Endothelial cell (in vitro differentiated cells): Measurements from ENCODE around the gene SULT2B1. TPM values are rescaled to one million over a fixed set of nuclear protein-coding genes. Genes with fewer than 3 reads are reported as not detected.

Experiments used
- DNase-seq: peaks from one replicate; pipeline ENCODE4 v3.0.0; 2021; ENCODE audit warnings: low spot score
- H3K27ac Mint-ChIP-seq: one replicate; pipeline ENCODE4 v1.8.0; 2021; ENCODE audit warnings: mixed read lengths, inconsistent platforms; ENCODE audit not compliant: unreplicated experiment
- H3K27me3 Mint-ChIP-seq: one replicate; pipeline ENCODE4 v1.8.0; 2021; ENCODE audit warnings: mild to moderate bottlenecking, moderate library complexity, mixed read lengths, inconsistent platforms; ENCODE audit not compliant: unreplicated experiment
- H3K36me3 Mint-ChIP-seq: one replicate; pipeline ENCODE4 v1.8.0; 2021; ENCODE audit warnings: mild to moderate bottlenecking, low read depth, mixed read lengths, inconsistent platforms; ENCODE audit not compliant: unreplicated experiment
- H3K4me1 Mint-ChIP-seq: one replicate; pipeline ENCODE4 v1.8.0; 2021; ENCODE audit warnings: mild to moderate bottlenecking, mixed read lengths, inconsistent platforms; ENCODE audit not compliant: unreplicated experiment
- H3K4me3 Mint-ChIP-seq: one replicate; pipeline ENCODE4 v1.8.0; 2021; ENCODE audit warnings: mild to moderate bottlenecking, mixed read lengths, inconsistent platforms; ENCODE audit not compliant: unreplicated experiment
- H3K9me3 Mint-ChIP-seq: one replicate; pipeline ENCODE4 v1.8.0; 2021; ENCODE audit warnings: mixed read lengths, inconsistent platforms; ENCODE audit not compliant: unreplicated experiment
- total RNA-seq: library from RNA; stranded (reverse); fragmentation: NEBNext Ultra II Directional; extraction: Animal tissue kit (Norgen Biotek cat#: 25700); gene quantifications from one replicate; pipeline ENCODE4 v1.2.1, GENCODE V29; 2021; ENCODE audit not compliant: unreplicated experiment
- TF ChIP-seq, protein P1 (sequence below): fragments of 200-600 bp; sonication (generic); IDR thresholded peaks from one replicate; pipeline ENCODE4 v1.5.0; 2021; ENCODE audit warnings: antibody characterized with exemption; ENCODE audit not compliant: unreplicated experiment

Gene SULT2B1
- total RNA-seq, 1 donor from 2014 or later, result 0.62 TPM

DNA sequence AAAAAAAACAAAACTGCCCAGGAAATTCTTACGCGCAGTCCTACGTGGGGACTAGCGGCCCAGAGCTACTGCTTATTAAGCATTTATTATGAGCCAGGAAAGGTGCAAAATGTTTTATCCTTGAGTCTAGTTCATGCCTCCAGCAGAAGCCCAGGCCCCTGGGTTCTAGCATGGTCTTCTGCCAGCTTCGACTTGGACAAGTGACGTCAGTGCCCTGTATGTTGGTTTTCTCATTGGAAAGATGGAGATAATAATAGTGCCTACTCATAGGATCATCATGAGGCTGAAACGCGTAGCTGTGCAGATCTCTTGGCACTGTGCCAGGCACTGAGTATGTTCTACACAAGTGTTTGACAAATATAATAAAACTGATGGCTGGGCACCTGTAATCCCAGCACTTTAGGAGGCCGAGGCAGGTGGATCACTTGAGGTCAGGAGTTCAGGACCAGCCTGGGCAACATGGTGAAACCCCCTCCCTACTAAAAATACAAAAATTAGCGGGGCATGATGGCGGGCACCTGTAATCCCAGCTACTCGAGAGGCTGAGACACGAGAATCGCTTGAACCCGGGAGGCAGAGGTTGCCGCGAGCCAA is 12.4 kb upstream of the SULT2B1 start:
- Mint-ChIP-seq H3K27ac (no peak overlapping the region), H3K9me3 (no peaks in the 10 kb centered on the region), H3K4me3 (no peak overlapping the region), H3K4me1 (peaks cover 3% of the 10 kb centered on the region), H3K27me3 (peaks cover 4% of the 10 kb centered on the region), H3K36me3 (no peaks in the 10 kb centered on the region)
- TF ChIP-seq, protein P1, sequence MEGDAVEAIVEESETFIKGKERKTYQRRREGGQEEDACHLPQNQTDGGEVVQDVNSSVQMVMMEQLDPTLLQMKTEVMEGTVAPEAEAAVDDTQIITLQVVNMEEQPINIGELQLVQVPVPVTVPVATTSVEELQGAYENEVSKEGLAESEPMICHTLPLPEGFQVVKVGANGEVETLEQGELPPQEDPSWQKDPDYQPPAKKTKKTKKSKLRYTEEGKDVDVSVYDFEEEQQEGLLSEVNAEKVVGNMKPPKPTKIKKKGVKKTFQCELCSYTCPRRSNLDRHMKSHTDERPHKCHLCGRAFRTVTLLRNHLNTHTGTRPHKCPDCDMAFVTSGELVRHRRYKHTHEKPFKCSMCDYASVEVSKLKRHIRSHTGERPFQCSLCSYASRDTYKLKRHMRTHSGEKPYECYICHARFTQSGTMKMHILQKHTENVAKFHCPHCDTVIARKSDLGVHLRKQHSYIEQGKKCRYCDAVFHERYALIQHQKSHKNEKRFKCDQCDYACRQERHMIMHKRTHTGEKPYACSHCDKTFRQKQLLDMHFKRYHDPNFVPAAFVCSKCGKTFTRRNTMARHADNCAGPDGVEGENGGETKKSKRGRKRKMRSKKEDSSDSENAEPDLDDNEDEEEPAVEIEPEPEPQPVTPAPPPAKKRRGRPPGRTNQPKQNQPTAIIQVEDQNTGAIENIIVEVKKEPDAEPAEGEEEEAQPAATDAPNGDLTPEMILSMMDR, result no peak
- DNase-seq, result no peak

DNA sequence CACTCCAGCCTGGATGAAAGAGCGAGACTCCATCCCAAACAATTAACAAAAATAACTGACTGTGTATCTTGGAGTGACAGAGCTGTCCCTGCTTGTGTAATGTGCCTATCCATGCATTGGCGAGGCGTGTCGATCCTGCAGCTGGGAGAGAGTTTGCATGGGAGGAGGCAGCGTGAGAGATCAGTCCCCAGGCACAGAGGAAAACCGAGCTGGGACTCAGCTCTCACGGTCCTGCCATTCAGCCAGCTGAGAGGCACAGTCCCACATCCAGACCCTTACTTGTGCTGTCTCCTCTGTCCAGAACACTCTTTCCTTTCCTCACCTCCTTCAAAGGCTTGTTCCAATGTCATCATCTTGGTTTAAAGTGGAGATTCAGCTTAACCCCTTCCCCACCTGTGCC is 11.9 kb upstream of the SULT2B1 start:
- no peak overlapping the region for H3K4me3 Mint-ChIP-seq
- TF ChIP-seq, protein P1, result no peak
- DNase-seq, result no peak
- no peaks in the 10 kb centered on the region for H3K36me3 Mint-ChIP-seq
- no peaks in the 10 kb centered on the region for H3K9me3 Mint-ChIP-seq
- H3K4me1 Mint-ChIP-seq, result peaks cover 3% of the 10 kb centered on the region
- H3K27me3 Mint-ChIP-seq, result peaks cover 4% of the 10 kb centered on the region
- no peak overlapping the region for H3K27ac Mint-ChIP-seq

DNA sequence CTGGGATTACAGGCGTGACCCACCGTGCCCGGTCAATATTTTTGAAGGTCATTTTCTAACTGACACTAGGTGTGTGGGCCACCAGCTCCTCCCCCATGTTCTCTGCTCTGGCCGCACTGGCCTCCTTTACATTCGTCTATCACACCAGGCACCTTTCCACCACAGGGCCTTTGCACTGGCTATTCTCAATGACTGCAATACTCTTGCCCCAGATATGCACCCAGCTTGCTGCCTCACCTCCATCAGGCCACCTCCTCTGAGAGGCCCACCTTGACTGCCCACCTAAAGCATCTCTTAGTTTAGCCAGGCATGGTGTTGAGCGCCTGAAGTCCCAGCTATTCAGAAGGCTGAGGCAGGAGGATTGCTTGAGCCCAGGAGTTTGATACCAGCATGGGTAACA is 10.2 kb upstream of the SULT2B1 start:
- no peak overlapping the region for H3K27ac Mint-ChIP-seq
- TF ChIP-seq, protein P1, result no peak

DNA sequence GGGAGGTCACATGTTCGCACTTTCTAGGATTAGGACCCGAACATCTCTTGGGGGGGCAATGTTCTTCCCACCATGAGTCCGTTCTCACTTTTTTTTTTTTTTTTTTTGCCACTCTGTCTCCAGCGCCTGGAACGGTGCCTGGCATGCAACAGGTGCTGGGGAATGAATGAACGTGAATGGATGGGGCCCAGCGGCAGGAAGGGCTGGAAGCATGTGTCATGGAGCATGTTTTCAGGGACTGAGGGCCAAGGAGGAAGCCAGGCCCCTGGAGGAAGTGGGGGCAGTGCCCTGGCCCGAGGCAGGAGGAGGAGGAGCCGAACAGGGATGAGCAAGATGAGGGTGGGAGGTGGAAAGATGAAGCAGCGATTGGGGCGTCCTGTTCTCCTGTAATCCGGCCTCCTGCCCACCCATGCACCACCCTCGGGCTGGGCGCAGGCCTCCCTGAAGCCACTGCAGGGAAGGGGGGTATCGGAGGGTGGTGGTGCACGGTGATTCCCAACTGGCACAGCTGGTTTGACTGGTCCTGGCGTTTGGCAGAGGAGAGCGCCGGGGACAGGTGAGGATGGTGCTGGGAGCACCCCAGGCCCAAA is 8.8 kb upstream of the SULT2B1 start:
- Mint-ChIP-seq H3K4me1 (peaks cover 3% of the 10 kb centered on the region), H3K36me3 (no peaks in the 10 kb centered on the region), H3K27ac (no peak overlapping the region), H3K4me3 (no peak overlapping the region), H3K9me3 (no peaks in the 10 kb centered on the region), H3K27me3 (peaks cover 3% of the 10 kb centered on the region)
- no peak for DNase-seq
- TF ChIP-seq, protein P1, result no peak

More for the DNA sequence above, 10.2 kb upstream of the SULT2B1 start:
- Mint-ChIP-seq H3K4me1 (peaks cover 3% of the 10 kb centered on the region), H3K27me3 (peaks cover 4% of the 10 kb centered on the region), H3K9me3 (no peaks in the 10 kb centered on the region), H3K4me3 (no peak overlapping the region), H3K36me3 (no peaks in the 10 kb centered on the region)
- DNase-seq, result no peak

DNA sequence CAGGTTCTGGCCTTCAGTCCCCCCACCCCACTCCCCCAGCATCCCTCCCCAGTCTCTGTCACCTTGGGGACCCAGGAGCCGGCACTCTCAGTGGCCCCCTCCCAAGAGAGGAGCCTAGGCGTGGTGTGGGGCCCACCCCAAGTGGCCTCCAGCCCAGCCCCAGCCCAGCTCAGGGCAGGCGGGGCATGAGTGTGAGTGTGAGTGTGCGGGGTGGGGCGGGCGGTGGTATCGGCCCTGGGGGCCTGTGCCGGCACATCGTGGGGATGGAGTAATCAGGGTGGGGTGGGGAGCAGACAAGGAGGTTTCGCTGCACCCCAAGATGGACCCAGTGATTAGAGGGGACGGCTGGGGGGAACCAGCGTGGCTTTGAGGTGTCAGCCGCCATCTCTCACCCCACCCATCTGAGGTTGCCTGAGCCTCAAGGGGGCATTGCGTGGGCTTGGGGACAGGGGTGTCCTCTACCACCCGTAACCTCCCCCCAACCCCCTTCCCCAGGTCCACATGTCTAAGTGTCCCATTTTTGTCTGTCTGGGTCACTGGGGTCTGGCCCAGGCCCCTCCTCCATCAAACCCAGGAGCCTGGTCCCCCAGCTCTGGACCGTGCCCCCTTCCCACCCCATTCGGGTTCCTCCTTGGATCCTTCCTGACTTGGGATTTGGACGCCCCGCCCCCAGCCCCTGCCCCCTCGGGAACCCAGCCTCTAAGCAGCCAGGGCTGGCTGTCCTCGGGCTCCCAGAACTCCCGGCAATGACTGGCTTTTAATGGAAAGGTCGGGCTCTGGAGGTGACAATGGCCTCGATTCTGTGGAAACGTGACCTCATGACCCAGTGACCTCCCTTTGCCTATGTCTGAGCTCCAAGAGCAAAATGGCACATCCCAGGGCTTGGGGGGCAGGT is 6.9 kb upstream of the SULT2B1 start:
- no peak overlapping the region for H3K27ac Mint-ChIP-seq
- H3K9me3 Mint-ChIP-seq, result no peaks in the 10 kb centered on the region
- peaks cover 3% of the 10 kb centered on the region for H3K27me3 Mint-ChIP-seq
- H3K4me3 Mint-ChIP-seq, result no peak overlapping the region
- no peak for DNase-seq
- no peaks in the 10 kb centered on the region for H3K36me3 Mint-ChIP-seq
- TF ChIP-seq, protein P1, result no peak
- H3K4me1 Mint-ChIP-seq, result peaks cover 3% of the 10 kb centered on the region
